Mammary epithelial cell (primary cell): ENCODE measurements around the gene TCIRG1.

ENCODE experiments used
- CTCF ChIP-seq, 2 donors: IDR thresholded peaks in 1 of 2; conservative IDR thresholded peaks in 1 of 2; 2 replicates each; pipeline ENCODE4 v1.5.1; 2011 to 2012; ENCODE audit warnings: inconsistent platforms in 2 of 2, low read length in 2 of 2, mild to moderate bottlenecking in 2 of 2, control low read depth in 1 of 2, low read depth in 1 of 2; ENCODE audit not compliant: insufficient read depth in 1 of 2; ENCODE audit errors: extremely low read depth in 1 of 2
- EZH2 ChIP-seq: IDR thresholded peaks from 2 replicates; pipeline ENCODE4 v1.6.1; 2012; ENCODE audit warnings: low read length, inconsistent platforms, borderline replicate concordance

- no peak for TF ChIP-seq CTCF (conservative IDR thresholded peaks at IDR 0.05 in 1 of 2, IDR thresholded peaks at IDR 0.05 in 1 of 2; ENCODE audit: extremely low read depth in 1 of 2, insufficient read depth in 1 of 2, low read depth in 1 of 2, low read length in 2 of 2)
- TF ChIP-seq EZH2, result no peak
Measured at GRCh38 chr11:68099057-68099456, 60.2 kb downstream of the TCIRG1 start.
